ENCODE measurements around the gene HTR1A. TPM values are rescaled to one million over a fixed set of nuclear protein-coding genes. Genes with fewer than 3 reads are reported as not detected.

The HTR1A gene
- total and polyA plus RNA-seq, 7 donors, result not detected

DNA sequence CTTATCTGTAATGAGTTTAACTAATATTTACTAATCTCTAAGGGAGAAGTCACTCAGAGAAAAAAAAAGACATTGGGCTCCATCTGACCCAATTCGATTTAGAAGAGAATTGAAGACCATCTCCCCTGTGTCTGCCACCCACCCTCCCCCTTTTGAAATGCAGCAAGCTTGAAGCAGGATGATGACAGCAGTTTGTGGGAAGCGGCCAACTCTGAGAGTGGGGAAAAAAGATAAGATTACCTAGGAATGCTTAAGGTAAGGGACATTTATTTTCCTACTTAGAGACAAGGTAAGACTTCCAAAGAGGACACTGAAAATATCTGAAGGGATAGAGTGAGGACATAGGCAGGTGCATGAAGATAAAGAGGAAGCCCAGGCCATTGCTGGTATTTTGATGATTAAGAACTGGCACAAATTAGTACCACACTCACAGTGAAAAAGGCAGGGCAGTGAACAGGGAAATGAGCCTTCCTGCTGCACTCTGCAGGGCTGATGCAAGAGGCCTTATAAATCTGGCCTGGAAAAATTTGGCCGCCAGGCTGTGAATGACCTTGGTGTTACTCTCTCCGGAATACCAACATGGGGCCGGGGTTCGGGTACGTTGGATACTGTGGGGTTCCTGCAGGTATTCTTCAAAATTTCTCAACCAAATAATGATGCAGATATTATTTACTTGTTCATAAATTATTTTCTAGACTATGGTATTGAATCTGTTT, 42.3 kb downstream of the HTR1A start:
- Histone ChIP-seq H3K27me3 (no peaks in the 10 kb centered on the region), H3K36me3 (no peaks in the 10 kb centered on the region), H3K9me3 (peaks cover 0 to 4% (median 0%) of the 10 kb centered on the region in 4 donors), H3K4me1 (no peaks in the 10 kb centered on the region), H3K27ac (no peak overlapping the region), H3K4me3 (no peak overlapping the region)
- intact Hi-C loops (cut with DNase I), result no loop called here
- TF ChIP-seq, protein P1, sequence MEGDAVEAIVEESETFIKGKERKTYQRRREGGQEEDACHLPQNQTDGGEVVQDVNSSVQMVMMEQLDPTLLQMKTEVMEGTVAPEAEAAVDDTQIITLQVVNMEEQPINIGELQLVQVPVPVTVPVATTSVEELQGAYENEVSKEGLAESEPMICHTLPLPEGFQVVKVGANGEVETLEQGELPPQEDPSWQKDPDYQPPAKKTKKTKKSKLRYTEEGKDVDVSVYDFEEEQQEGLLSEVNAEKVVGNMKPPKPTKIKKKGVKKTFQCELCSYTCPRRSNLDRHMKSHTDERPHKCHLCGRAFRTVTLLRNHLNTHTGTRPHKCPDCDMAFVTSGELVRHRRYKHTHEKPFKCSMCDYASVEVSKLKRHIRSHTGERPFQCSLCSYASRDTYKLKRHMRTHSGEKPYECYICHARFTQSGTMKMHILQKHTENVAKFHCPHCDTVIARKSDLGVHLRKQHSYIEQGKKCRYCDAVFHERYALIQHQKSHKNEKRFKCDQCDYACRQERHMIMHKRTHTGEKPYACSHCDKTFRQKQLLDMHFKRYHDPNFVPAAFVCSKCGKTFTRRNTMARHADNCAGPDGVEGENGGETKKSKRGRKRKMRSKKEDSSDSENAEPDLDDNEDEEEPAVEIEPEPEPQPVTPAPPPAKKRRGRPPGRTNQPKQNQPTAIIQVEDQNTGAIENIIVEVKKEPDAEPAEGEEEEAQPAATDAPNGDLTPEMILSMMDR (IDR thresholded peaks at IDR 0.05), result no peak
- TF ChIP-seq POLR2AphosphoS5 (IDR thresholded peaks at IDR 0.05), result no peak
- no peak for TF ChIP-seq POLR2A (IDR thresholded peaks at IDR 0.05)
- TF ChIP-seq EP300 (IDR thresholded peaks at IDR 0.05), result no peak
- WGBS, 2 donors, result 85 to 90% methylated on average over 7 of the region's 7 CpGs
- DNase-seq, result no peak

DNA sequence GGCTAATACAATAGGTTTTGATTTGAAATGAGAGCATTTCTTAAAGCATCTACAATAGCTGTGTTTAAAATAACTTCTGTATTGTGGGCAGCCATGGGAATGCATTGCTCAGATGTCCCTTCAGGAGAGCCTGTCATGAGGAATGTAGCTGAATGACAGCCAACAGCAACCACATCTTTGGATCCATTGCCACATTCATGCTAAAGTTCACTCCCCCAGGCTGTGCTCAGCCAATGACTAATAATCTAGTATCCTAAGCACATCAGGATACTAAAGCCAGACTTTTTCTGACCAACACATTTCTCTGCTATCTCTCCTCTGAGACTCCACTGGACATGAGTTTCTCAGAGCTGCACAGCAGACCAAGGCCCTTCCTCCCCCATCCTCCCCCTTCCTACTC, 45.5 kb downstream of the HTR1A start:
- H3K4me3 ChIP-seq, result no peak overlapping the region
- H3K4me1 ChIP-seq, result no peaks in the 10 kb centered on the region
- no peak overlapping the region for H3K27ac ChIP-seq
- peaks cover 0 to 4% (median 0%) of the 10 kb centered on the region in 4 donors for H3K9me3 ChIP-seq
- H3K27me3 ChIP-seq, result no peaks in the 10 kb centered on the region
- no peak for TF ChIP-seq POLR2AphosphoS5 (IDR thresholded peaks at IDR 0.05)
- TF ChIP-seq EP300 (IDR thresholded peaks at IDR 0.05), result no peak
- TF ChIP-seq POLR2A (IDR thresholded peaks at IDR 0.05), result no peak
- TF ChIP-seq, protein P1 (IDR thresholded peaks at IDR 0.05), result no peak
- no peak for DNase-seq
- no peaks in the 10 kb centered on the region for H3K36me3 ChIP-seq
- intact Hi-C loops (cut with DNase I), result no loop called here

DNA sequence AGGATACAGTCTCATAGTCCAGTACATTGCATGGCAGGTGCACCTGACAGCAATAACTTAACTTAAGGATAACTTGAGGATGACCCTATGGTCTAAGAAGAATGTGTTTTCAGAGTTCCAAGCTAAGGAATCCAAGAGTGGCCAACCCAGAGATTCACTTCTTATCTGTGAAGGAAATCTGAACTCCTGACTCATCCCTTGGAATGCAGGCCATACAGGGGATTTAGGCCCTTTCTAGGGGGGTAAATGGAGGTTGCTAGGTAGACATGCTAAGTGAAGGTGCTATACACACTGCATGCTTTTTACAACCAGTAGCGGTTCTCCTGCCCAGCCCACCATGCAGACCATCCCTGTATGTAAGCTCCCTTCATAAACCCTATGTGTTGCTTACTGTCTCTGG, 50.4 kb downstream of the HTR1A start:
- Histone ChIP-seq H3K4me1 (no peaks in the 10 kb centered on the region), H3K9me3 (peaks cover 0 to 2% (median 0%) of the 10 kb centered on the region in 4 donors), H3K27ac (no peak overlapping the region), H3K4me3 (no peak overlapping the region), H3K36me3 (no peaks in the 10 kb centered on the region), H3K27me3 (no peaks in the 10 kb centered on the region)
- TF ChIP-seq, protein P1 (IDR thresholded peaks at IDR 0.05), result no peak
- TF ChIP-seq POLR2AphosphoS5 (IDR thresholded peaks at IDR 0.05) (no peak), EP300 (IDR thresholded peaks at IDR 0.05) (no peak), POLR2A (IDR thresholded peaks at IDR 0.05) (no peak)
- 98% methylated on average over 1 of the region's 1 CpG for WGBS, 2 donors
- DNase-seq, result no peak
- intact Hi-C loops (cut with DNase I), result no loop called here

Other genes with a start within 250 kb of the HTR1A start
- gene RNF180, start 203.4 kb upstream of the HTR1A start, total RNA-seq, result 10 to 100 TPM; 16.6 to 27.1 (median 21.5) TPM
- gene RNF180, start 203.4 kb upstream of the HTR1A start, polyA plus RNA-seq, result 1 to 10 TPM in 1 of 3 donors, under 1 TPM in 2; 0.23 to 1.2 (median 0.57) TPM